ENCODE measurements around the gene SCAF8.
"Not testable (repeated sequence)": the region's sequence is repeated elsewhere in the genome, so short reads cannot be mapped to it uniquely, and the experiment has no call there.

SCAF8 gene, protein sequence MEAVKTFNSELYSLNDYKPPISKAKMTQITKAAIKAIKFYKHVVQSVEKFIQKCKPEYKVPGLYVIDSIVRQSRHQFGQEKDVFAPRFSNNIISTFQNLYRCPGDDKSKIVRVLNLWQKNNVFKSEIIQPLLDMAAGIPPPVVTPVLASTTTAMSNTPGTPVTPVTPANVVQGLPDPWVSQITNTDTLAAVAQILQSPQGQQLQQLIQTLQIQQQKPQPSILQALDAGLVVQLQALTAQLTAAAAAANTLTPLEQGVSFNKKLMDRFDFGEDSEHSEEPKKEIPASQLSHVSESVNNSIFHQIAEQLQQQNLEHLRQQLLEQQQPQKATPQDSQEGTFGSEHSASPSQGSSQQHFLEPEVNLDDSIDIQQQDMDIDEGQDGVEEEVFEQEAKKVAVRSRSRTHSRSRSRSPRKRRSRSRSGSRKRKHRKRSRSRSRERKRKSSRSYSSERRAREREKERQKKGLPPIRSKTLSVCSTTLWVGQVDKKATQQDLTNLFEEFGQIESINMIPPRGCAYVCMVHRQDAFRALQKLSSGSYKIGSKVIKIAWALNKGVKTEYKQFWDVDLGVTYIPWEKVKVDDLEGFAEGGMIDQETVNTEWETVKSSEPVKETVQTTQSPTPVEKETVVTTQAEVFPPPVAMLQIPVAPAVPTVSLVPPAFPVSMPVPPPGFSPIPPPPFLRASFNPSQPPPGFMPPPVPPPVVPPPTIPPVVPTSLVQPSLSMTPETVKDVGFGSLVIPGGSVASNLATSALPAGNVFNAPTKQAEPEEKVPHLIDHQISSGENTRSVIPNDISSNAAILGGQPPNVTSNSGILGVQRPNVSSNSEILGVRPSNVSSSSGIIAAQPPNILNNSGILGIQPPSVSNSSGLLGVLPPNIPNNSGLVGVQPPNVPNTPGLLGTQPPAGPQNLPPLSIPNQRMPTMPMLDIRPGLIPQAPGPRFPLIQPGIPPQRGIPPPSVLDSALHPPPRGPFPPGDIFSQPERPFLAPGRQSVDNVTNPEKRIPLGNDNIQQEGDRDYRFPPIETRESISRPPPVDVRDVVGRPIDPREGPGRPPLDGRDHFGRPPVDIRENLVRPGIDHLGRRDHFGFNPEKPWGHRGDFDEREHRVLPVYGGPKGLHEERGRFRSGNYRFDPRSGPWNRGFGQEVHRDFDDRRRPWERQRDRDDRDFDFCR (N-terminal part only)

DNA sequence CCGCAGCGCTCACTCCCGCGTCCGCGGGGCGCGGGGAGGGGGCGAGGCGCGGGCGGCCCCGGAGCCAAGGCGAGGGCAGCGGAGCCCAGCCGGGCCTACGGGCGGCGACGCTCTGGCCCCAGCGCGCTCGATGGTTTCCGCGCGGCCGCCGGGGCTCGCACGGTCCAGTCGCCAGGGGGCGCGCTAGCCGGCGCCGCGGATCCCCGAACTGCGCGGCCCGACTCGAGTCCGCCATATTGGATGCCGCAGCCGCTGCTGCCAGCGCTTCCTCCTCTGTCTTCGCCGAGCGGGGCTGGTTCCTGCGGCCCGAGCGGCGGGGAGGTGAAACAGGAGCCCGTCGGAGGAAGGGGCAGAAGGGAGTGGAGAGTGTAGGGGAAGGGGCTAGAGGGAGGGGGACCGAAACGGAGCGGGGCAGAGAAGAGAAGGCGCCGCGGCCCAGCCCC lies at the start of gene SCAF8:
Gene SCAF8, plus strand, starts transcription at position 234 of the 443 bp plus-strand sequence. CDS start 485 bp downstream, outside the sequence.
- peak; percentile 76 for DNase-seq

DNA sequence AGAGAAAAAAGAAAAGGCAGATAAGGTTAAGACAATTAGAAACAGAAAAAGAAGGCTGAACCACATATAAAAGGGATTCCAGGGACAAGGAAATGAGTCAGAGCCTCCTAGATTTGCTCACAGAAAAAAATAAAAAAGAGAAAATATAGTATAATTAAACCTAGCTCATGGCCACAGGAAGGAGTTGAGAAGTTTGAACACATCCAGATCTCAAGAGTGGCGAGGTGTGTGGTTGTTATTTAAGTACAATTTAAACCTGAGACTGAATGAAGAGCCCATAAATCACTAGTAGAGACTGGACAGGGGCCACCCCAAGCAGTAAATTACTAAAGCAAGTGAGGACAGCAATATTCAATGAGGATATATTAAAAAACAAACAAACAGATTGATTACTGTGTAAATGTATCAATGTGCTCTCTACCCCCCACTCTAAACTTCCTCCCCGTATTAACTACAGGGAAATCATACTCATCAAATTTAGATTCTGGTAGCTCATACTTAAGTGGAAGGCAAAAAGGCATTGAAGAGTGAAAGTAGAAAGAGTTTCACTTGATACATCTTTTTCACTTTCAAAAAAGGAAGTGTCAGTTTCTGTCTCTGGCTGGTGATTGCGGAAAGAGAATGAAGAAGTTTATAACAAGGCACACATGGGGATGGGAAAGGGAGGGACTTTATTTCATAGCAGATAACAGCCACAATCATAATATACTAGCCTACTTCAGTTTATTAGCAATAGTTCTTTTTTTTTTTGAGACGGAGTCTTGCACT lies 49.3 kb upstream of the SCAF8 start:
- DNase-seq: no peak

DNA sequence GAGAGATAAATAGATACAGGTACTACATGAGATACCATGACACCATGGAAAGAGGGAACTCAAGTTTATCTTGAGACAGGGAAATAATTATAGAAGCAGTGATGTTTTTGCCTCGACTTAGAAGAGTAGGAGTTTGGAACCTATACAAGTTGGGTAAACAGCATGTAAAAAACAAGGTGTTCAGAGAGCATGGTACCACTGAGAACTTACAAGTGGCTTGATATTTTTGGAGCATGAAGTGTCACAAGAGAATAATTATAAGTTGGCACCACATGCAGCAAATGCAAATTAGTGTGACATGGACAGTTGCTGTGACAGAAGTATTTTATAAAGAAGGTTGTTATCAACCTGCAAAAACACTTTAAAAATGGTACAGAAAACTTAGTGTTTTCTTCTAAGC lies 47.1 kb upstream of the SCAF8 start:
- DNase-seq: no peak

DNA sequence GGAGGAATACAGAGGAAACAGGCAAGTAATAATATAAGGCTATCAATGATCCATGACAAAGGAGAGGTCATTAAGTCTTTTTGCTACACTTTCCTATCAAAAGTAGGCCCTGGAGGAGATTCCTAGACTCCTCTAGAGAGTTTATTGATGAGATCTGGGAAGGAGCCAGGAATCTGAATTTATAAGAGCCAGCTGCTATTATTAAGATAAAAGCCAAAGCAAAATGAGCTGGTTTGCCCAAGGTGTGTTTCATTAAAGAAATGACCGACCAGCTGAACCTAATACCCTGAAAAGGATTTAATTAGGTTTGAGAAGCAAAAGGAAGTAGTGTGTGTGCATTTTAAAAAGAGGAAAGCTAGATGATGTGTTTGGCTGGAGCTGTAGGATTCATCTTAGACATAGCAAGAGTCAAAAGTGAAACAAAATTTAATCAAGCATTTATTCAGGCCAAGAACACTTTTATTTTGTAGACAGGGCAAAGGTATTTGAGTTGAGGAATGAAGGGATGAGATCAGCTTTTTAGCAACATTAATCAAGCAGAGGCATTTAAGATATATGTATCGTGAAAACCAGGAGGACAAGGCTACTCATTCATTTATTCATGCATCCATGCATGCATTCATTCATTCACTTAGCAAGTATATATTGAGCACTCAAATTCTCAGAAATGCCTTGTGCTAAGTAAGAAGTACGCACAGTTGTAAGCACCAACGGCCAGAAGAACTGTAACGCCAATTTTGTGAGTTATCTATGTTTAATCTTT lies 43.5 kb upstream of the SCAF8 start:
- DNase-seq: no peak

DNA sequence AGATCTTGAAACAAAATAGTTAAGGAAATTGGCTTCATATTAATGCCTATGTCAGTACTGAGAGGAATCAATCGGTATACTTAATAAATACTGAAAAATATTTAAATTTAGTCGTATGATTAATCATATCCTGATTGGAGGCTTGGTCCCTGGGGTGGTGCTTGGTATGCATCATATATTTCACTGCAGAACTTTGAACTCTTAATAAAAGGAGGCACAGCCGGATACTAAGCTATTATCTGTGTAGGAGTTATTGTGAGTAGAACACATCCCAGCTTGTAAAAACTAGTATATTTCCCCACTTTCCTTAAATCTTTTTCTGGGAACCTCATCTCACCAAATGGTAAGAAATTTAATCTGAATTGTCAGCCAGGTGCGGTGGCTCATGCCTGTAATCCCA lies 42.4 kb upstream of the SCAF8 start:
- DNase-seq: no peak

DNA sequence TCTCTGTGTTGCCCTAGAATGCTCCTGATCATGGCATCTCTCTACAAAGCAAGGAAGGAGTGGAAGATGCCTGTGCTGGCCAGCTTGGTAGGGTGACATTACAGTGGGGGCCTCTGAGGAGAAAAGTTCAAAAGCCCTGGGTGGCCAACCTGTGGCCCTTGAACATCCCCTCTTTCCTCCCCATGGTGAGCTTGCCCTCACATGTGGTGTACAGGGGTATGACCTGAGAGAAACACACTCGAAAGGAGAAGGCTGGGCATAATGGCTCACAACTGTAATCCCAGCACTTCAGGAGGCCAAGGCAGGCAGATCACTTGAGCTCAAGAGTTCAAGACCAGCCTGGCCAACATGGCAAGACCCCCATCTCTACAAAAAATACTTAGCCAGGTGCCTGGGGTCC lies 36.6 kb upstream of the SCAF8 start:
- no peak for DNase-seq

DNA sequence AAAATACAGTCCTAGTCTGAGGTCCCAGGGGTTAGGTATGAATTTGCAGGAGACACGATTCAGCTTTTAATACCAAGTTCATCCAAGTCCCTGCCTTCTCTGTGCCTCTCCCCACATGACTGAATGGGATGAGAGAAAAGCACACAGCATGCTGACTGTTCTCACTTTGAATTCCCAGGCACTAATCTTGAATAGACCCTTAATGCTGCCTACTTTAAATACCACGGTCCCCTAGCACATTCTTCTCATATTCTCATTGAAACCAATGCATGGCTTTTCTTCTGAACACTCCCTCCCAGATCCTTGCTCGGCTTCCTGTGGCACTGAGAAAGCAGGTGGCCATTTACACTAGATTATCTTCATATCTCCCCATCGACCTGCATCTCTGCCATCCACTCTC lies 30.1 kb upstream of the SCAF8 start:
- no peak for DNase-seq

DNA sequence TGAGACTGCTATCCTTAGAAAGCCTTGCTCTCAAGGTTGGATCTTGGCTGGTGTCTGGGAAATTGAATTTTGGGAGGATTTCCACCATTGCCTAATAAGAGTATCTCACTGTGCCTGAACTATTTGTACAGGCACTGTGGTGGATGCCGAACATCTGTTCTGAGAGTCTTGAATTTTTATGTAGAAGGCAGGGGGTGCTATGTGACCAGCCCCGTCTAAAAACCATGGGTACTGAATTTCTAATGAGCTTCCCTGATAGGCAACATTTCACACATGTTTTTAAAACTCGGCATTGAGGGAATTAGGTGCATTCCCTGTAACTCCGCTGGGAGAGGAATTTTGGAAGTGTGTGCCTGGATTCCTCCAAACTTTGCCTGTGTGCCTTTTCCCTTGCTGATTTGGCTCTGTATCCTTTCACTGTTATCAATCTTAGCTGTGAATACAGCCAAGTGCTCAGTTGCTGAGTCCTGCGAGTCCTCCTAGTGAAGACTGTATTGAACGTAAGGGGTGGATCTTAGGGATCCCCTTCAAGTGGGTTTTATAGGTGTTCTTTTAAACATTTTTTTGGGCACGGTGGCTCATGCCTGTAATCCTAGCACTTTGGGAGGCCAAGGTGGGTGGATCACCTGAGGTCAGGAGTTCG lies 27.6 kb upstream of the SCAF8 start:
- DNase-seq: no peak

DNA sequence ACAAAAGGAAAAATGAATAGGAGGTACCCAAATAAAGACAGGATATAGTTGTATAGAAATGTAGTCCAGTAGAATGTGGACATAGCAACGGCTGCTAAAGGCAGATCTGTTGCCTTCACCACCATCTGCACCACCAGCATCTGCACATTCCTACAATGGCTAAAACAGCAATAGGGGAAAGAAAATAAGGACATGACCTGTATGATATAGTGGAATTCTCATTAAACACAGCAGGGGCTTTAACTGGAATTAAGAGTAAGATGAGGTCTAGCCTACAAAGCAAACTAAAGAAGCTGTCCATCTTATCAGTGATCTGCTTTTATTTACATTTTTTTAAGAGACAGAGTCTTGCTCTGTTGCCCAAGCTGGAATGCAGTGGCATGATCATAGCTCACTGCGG lies 26.8 kb upstream of the SCAF8 start:
- DNase-seq: no peak

DNA sequence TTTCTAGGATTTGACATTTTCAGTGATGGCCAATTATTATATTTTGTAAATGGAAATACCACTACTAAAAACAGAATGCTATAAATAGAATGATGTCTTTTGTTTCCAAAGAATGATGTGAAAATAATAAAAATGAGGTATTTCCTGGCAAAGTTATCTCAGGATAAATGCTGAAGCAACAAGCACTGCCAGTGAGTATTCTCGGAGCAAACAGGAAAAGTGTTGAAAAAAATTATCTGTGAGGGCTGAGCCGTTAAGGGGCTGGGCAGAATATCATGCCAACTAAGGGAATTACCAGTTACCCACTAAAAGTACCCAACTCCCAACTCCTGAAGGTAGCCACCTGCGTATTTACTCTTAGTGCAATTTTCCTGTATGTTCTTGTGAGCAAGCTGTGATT lies 23.6 kb upstream of the SCAF8 start:
- no peak for DNase-seq

DNA sequence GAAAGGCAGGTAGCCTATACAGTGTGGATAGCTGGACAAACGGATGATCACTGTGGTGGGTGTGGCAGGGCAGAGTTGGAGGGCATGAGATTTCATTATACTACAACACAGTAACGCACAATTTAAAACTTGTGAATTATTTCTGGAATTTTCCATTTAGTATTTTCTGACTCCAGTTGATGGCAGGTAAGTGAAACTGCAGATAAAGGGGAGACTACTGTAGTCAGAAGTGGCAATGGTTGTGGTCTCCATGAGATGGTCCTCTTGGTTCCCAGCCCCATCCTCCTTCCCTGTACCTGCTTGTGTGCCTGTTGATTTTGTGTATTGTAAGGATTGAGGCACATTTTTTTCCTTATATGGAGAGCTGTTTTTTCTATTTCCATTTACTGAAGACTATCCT lies 22.5 kb upstream of the SCAF8 start:
- no peak for DNase-seq

DNA sequence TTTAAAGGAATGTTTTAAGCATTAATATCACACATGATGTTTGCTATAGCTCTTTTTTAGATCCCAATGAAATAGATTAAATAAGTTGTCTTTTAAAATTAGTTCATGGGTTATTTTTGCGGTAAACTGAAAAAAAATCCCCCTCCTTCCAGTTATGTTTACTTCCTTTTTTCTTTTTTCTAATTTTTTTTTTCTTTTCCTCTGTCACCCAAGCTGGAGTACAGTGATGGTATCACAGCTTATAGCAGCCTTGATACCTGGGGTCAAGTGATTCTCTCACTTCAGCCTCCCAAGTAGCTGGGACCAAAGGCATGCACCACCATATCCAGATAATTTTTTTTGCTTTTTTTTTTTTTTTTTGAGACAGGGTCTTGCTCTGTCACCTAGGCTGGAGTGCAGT lies 17.8 kb upstream of the SCAF8 start:
- no peak for DNase-seq

DNA sequence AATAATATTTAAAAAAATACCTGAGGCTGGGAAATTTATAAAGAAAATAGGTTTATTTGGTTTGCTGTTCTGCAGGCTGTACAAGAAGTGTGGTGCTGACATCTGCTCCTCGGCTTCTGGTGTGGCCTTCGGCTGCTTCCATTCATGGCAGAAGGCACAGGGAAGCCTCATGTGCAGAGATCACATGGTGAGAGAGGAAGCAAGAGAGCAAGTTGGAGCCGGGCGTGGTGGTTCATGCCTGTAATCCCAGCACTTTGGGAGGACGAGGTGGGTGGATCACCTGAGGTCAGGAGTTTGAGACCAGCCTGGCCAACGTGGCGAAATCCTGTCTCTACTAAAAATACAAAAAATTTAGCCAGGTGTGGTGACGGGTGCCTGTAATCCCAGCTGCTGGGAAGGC lies 16.9 kb upstream of the SCAF8 start:
- not testable (repeated sequence) for DNase-seq

DNA sequence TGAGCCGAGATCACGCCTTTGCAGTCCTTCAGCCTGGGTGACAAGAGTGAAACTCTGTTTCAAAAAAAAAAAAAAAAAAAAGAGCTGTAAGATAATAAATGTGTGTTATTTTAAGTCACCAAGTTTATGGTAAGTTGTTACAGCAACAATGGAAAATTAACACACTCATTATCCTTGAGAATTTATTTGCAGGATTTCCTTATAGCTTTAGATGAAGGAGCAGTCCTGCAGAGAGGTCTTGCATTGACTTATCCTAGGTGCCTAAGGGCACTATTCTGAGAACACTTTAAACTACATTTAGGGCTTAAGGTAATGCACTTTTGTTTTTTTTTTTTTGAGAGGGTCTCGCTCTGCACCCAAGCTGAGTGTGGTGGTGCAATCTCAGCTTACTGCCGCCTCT lies 13.8 kb upstream of the SCAF8 start:
- DNase-seq: no peak

DNA sequence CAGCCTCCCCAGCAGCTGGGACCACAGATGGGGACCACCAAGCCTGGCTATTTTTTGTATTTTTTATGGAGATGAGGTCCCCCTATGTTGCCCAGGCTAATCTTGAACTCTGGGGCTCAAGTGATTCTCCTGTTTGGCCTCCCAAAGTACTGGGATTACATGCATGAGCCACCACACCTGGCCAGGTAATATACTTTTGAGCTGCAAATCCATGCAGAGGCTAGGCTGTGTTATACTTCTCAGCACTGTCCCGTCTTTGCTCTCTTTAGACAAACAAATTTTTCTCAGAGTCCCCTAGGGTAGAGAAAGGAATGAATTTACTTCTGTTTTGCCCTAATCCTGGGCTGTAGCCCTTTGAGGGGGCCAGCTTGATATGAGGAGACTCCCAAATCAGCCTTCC lies 13.4 kb upstream of the SCAF8 start:
- no peak for DNase-seq

DNA sequence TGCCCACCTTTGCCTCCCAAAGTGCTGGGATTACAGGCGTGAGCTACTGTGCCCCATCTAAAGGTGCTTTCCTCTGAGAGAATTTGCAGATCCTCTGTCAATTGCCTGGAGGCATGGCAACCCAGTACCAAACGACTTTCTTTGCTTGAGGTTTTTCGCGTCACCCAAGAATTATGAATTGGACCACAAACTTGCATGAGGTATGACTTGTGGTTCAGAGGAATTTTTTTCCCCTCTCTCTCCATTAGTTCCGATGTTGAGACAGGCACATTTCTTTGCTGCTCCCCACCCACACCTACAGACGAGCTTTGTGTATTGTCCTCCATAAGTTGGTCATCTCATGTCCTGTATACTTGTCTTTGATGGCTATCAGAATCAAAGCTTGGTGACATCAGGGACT lies 11.8 kb upstream of the SCAF8 start:
- DNase-seq: peak; percentile 58

DNA sequence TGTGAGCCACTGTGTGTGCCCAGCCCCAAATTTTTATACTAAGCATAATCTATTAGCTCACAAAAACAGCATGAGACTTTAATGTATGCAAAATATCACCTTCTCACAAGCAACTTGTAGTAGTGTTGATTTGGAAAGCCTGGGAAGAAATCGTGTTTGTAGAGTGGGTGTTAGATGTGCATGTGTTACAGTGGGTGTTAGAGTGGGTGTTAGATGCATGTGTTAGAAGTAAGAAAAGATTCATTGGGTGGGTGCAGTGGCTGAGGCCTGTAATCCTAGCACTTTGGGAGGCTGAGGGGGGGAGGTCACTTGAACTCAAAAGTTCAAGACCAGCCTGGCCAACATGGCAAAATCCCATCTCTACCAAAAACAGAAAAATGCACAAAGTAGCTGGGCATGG lies 6.3 kb upstream of the SCAF8 start:
- no peak for DNase-seq

DNA sequence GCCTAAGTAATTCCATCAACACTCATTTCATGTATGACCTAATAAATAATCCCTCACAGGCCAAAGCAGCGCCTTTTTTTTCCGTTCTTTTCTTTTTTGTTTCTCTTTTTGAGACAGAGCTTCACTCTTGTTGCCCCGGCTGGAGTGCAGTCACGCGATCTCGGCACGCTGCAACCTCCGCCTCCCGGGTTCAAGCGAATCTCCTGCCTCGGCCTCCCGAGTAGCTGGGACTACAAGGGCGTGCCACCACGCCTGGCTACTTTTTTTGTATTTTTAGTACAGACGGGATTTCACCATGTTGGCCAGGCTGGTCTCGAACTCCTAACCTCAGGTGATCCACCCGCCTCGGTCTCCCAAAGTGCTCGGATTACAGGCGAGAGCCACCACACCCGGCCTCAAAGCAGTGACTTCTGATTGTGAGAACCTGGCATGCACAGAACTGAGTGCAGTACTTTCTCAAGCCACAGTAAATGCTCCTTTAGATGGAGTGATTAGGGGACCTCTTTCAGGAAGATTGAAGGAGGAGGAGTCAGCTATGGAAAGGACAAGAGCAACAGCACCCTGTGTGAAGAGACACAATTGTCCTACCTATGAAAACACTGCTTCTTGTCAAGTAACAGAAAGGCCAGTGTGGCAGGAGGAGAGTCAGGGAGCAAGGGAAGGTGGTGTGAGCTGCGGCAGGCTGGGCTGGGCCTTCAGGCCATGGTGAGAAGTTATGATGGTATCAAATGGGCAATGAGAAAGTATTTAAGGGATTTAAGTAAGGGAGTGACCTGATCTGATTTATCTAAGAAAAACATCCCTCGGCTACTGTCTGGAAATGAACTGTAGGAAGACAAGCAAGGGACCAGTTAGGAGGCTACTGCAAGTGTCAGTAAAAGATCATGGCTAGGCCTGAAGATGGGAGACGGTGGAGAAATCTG lies 1.7 kb upstream of the SCAF8 start:
- no peak for DNase-seq

DNA sequence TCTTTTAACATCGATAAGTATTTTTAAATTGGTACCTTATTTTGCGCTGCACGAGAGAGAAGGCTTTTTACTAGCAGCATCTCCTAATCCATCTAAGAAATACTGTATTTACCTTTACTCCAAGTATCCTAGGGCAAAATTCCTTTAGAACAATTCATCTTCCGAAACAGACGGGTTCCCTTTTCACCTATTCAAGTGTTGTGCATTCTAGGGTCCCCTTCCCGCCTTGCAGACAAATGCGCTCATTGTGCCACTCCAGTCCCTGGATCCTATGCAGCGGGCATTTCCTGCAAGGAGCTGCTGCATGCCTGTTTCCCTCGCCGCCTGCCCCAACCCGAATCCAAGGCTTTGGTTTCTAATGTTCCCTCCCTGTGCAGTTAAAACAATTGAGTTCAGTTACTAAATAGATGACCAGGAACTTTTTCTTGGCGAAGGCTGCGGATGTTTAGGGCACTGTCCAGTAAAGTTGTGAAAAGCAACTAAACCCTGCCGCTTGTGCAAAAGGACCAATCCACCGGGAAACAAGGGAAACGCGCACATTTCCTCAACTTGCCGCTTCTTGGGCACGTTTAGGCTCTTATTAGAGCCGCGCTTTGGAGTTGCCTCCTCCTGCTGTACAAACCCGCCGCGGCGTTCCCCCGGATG lies 556 bp upstream of the SCAF8 start:
- DNase-seq: no peak
